ENCODE results near the gene MRPS16.
"Not testable (repeated sequence)": the region's sequence is repeated elsewhere in the genome, so short reads cannot be mapped to it uniquely, and the experiment has no call there.

MRPS16 gene

GRCh38 chr10:73252445-73253224 is at the start of gene MRPS16:
Gene MRPS16 (minus strand): TSS chr10:73252644. CDS start chr10:73252482, 162 bp downstream.
- DNase-seq (ENCODE audit: low read depth in 2 of 2), result peak; percentile 83 to 84

- DNase-seq (ENCODE audit: low read depth in 2 of 2), result no peak
Measured at GRCh38 chr10:73296946-73297345, 44.5 kb upstream of the MRPS16 start.

- no peak for DNase-seq (ENCODE audit: low read depth in 2 of 2)
Measured at GRCh38 chr10:73293461-73293860, 41.0 kb upstream of the MRPS16 start.

GRCh38 chr10:73289958-73290357 is 37.5 kb upstream of the MRPS16 start:
- no peak for DNase-seq (ENCODE audit: low read depth in 2 of 2)

DNA sequence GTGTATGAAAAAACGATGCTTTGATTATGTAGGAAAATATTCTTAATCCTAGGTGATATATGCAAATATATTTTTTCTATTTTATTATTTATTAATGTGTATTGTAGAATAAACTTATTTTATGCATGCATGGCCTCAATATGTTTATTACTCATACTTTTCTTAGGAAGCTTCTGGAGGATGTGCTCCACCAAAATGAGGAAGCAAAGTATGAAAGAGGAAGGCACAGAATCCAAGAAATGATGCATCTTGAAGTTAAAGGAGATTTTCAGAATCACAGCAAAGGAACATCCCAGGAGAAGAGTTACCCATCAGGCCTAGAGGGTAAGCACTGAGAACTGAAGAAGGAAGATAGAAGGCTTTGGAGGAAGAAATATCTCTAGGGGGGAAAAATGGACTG is 35.0 kb upstream of the MRPS16 start:
- no peak for DNase-seq (ENCODE audit: low read depth in 2 of 2)

DNA sequence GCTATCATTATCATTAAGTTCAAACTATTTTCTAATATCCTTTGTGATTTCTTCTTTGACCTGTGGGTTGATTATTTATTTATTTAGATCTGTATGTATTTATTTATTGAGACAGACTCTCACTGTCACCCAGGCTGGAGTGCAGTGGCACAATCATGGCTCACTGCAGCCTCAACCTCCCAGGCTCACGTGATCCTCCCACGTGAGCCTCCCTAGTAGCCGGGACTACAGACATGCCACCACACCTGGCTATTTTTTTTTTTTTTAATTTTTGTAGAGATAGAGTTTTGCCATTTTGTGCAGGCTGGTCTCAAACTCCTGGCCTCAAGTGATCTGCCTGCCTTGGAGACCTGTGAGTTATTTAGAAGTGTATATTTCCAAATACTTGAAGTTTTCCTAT is 28.7 kb upstream of the MRPS16 start:
- no peak for DNase-seq (ENCODE audit: low read depth in 2 of 2)

DNA sequence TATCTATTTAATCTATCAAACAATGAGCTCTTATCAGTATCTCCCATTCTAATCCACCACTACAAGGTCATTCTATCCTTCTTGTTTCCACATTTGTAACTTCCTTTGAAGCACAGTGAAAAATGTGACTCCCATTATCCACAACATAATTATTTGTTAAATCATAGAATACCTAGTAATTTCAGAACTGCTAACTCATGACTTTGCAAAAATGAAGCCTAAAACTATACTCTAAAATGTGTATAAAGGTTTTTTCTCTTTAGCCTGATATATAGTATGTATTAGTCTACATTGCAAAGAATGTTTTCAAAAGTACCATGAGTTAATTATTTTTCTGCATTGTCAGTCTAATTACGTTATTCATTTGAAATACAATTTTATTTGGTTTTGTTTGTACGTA is 12.0 kb upstream of the MRPS16 start:
- DNase-seq (ENCODE audit: low read depth in 2 of 2), result no peak

GRCh38 chr10:73263693-73264347 is 11.4 kb upstream of the MRPS16 start:
- no peak for DNase-seq (ENCODE audit: low read depth in 2 of 2)

GRCh38 chr10:73262880-73263555 is 10.6 kb upstream of the MRPS16 start:
- no peak for DNase-seq (ENCODE audit: low read depth in 2 of 2)

DNA sequence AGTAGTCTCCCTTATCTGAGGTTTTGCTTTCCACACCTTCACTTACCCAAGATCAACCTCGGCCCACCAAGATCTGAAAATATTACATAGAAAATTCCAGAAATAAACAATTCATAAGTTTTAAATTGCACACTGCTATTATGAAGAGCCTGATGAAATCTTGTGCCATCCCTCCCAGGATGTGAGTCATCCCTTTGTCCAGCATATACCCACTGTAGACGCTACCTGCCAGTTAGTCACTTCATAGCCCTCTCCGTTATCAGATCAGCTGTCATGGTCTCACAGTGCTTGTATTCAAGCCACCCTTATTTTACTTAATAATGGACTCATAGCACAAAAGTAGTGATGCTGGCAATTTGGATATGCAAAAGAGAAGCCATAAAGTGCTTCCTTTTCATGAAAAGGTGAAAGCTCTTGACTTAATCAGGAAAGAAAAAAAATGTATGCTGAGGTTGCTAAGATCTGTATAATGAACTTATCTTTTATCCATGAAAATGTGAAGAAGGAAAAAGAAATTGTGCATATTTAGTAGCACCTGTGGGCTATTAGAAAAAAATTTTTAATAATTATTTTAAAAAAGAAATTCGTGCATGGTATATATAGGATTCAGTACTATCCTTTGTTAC is 9.8 kb upstream of the MRPS16 start:
- no peak for DNase-seq (ENCODE audit: low read depth in 2 of 2)

DNA sequence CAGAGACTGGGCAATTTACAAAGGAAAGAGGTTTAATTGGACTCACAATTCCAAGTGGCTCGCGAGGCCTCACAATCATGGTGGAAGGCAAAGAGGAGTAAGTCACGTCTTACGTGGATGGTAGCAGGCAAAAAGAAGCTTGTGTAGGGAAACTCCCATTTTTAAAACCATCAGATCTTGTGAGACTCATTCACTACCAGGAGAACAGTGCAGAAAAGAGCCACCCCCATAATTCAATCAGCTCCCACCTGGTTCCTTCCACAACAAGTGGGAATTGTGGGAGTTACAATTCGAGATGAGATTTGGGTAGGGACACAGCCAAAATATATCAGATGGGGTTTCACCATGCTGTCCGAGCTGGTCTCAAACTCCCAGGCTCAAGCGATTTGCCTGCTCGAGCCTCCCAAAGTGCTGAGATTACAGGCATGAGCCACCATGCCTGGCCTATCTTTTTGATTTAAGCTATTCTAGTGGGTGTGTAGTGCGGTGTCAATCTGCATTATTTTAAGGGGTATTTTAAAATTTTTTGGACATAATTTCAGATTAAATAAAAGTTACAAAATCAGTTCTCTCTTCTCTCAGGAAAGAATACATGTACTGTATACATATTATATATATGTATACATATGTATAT is 9.0 kb upstream of the MRPS16 start:
- no peak for DNase-seq (ENCODE audit: low read depth in 2 of 2)

- not testable (repeated sequence) for DNase-seq (ENCODE audit: low read depth in 2 of 2)
Measured at GRCh38 chr10:73258612-73259011, 6.2 kb upstream of the MRPS16 start.

DNA sequence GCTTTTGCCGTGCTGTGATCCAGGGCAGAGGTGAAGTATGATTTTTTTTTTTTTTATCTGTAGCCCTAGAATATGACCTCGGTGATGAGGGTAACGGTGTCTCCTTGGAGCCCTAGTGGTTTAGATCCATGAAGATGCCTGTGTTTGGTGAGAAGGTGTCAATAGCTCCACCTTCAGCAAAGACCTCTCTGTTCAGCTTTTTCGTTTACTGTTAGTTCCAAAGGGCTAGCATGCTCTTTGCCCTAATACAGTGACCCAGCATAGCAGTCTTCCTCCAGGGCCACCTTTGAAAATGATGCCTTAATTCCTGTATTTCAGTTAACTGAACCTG is 746 bp upstream of the MRPS16 start:
- DNase-seq (ENCODE audit: low read depth in 2 of 2), result no peak

DNA sequence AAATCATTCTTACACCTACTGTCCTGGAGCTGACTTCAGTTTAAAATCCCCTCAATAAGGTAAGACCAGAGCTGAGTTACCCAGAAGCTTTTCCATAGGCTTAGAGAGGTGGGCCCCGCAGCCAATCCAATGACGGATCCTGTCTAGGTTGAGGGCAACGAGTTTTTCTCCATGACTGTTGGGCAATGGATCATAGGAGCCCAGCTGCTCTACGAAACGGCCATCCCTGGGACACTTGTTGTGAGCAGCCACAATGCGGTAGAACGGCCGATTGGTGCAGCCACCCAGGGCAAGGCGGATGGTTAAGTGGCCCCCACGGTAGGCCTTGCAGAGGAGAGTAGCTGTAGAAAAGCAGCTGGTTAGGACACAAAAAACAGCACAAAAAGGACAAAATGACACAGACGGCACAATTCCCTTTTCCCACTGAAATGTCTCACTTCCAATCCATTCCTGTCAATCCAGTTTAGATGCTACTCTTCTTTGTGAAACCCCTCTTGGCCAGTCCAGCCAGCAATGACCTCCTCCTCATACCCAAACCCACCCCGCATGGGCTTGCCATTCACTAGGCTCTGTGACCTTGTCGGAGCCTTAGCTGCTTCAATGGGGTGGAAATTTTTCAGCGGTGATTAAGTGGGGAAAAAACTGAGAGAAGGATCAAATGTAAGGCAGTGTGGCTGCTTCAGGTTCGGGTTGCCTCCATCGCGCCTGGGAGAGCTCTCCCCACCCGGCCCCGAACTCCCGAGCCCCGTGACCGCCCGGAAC is 580 bp downstream of the MRPS16 start:
- no peak for DNase-seq (ENCODE audit: low read depth in 2 of 2)

GRCh38 chr10:73248259-73248724 is 4.2 kb downstream of the MRPS16 start:
- no peak for DNase-seq (ENCODE audit: low read depth in 2 of 2)

GRCh38 chr10:73247509-73248258 is 4.8 kb downstream of the MRPS16 start:
- no peak for DNase-seq (ENCODE audit: low read depth in 2 of 2)

DNA sequence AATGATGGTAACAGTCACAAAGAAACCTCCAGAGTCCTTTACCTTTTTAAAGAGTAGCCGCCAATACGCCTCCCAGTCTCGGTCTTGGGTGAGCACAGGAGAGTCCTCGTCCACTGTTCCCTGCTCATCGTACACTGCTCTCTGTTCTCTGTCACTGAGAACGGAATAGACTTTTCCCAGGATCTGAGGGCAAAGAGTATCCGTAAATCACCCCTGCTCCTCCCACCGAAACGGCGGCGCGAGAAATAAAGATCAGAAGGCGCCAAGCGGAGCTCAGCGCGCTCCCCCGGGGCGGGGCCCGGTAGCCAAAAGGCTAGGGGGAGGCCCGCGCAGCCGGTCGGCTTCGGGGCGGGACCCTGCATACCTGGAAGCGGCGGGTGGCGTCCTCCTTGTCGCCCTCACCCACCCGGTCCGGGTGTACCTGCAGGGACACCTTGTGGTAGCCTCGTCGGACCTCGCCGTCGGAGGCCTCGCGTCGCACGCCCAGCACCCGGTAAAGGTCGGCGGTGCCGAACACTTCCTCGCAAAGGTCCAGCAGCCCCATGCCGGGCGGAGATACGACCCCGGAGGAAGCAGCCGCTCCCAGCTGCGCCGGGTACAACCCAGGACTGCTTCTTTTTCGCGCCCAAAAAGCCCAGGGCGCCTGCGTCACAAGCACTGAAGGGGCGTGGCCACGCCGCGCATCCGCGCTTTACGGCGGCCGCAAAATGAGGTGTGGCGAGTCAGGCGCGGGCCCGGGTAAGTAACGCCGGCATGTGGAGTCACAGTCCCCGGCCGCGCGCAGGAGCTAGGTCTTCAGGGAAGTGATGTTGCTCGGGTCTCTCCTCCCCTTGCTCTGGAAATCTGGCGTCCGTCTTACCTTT is 5.6 kb downstream of the MRPS16 start, which contains the start of gene DNAJC9:
DNAJC9 (minus strand) TSS at position 610 of the 863 bp plus-strand sequence; CDS start at position 544, 66 bp downstream.
- DNase-seq (ENCODE audit: low read depth in 2 of 2), result peak; percentile 88 to 95

DNA sequence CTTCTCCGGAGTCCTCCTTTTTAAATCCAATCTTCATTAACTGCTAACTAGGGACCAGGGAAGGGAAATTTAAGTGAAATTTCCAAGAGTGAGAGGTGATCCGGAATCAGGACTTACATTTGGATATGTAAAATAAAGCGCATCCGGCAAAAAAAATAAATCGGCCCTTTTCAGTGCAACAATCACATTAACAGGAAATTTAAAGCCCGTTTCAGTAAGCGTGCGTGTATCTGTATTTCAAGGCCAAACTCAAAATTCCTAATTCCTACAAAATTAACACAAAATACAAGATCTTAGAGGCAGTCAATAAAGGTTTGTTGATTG is 6.2 kb downstream of the MRPS16 start:
- DNase-seq (ENCODE audit: low read depth in 2 of 2), result no peak

DNA sequence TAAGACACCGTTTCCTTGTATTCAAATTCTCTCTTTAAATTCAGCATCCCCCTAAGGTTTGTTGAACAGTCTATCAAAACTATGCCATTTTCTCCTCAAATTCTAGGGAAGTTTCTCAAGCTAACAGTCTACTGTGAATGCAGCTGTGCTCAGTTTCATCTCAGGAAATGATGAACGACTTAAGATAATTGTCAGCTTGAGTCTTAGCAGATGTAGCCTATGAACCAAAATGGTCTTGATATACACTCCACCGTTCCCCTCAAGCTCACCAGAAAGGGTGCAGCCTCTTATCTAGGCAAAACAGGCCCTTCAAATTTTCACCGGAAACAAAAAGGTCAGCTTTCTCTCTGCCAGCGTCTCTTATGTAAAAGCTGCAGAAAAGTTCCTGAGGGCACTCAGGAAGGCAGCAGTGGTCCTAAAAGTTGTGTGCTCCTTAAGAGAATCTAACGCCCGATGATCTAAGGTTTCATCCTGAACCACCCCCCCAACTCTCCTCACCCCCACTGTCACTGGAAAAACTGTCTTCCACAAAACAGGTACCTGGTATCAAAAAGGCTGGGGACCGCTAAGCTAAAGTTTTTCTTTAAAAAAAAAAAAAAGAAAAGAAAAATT is 7.5 kb downstream of the MRPS16 start:
- DNase-seq (ENCODE audit: low read depth in 2 of 2), result no peak
